Ramos (cell line): Measurements from ENCODE around the gene RNF14.

Experiments
- in situ Hi-C: fragments of 300-500 bp; cut with MboI; formaldehyde crosslinking; loops from one replicate; pipeline ENCODE4 v1.14.3; 2022; ENCODE audit warnings: low sequenced_read_pairs; ENCODE audit not compliant: unreplicated experiment

RNF14 gene

DNA sequence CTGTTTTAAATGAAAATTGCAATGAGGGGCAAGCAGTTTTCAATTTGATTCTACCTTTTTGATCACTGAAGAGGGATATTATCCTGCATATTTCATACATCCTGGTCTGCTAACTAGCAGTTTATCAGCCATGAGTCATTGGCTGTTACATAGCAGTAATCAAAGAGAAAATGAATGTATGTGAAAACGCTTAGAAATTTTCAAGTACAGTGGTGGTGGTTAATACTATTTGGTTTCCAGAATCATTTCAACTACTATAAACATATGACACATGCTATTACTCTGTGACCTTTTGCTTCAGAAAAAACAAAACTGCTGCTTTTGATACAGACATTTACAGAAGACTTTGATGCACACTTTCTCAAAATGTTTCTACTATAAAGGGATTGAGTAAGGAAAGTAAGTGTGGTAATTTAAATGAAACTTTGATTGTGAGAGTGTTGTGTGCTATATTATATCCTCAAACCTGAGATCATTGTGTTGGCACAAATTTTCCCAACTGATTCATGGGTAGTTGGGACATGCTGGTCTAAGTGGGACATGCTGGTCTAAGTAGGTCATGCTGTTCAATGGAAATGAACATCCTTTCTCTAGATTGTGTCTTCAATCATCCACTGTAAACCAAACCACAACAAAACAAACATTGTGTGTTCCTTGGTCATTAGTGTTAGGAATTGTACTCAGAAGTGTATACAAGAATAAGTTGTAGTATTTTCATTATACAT, 5.1 kb downstream of the RNF14 start:
- in situ Hi-C loops = no loop called here

DNA sequence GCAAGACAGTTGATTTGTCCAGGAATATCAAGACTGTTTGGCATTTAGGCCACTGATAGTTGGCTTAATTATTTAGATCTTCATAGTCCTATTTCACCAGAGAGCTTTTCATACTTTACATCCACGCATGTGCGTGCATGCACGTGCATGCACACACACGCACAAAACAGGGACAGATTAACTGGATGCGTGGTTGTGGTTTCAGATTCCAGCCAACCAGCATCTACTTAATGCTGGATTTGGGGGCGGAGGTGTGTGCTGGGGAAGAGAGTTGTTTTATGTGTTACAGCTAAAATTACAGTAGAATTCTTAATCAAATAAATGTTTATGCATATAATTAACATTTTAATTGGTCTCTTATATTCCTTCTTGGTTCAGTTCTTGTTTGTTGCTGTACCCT, 7.3 kb downstream of the RNF14 start:
- in situ Hi-C loops = no loop called here

DNA sequence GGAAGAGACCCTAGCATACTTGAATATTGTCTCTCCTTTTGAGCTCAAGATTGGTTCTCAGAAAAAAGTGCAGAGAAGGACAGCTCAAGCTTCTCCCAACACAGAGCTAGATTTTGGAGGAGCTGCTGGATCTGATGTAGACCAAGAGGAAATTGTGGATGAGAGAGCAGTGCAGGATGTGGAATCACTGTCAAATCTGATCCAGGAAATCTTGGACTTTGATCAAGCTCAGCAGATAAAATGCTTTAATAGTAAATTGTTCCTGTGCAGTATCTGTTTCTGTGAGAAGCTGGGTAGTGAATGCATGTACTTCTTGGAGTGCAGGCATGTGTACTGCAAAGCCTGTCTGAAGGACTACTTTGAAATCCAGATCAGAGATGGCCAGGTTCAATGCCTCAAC, 9.5 kb downstream of the RNF14 start:
- in situ Hi-C loops = no loop called here

DNA sequence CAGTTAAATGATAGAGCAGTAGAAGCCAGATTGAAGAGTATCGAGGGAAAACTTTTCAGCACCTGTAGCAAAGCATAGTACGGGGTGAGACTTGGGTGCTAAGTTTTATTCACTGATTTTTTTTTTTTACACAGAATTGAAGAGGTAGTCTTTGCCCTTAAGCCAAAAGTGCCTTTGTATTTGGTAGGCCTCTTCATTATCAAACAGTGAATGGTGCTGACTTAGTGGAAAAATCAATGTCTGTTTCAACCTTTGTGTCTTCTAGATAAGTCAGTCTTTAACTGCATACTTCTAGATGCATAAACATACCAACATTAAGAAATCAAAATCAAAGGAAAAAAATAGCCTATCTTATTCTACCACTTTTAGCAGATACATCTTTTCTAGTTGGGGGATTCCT, 13.7 kb downstream of the RNF14 start:
- in situ Hi-C loops = no loop called here

- in situ Hi-C loops = no loop called here
These were observed 17.2 kb downstream of the RNF14 start for GRCh38 chr5:141986072-141986471.

GRCh38 chr5:141989720-141990119, 20.8 kb downstream of the RNF14 start:
- in situ Hi-C loops = no loop called here

DNA sequence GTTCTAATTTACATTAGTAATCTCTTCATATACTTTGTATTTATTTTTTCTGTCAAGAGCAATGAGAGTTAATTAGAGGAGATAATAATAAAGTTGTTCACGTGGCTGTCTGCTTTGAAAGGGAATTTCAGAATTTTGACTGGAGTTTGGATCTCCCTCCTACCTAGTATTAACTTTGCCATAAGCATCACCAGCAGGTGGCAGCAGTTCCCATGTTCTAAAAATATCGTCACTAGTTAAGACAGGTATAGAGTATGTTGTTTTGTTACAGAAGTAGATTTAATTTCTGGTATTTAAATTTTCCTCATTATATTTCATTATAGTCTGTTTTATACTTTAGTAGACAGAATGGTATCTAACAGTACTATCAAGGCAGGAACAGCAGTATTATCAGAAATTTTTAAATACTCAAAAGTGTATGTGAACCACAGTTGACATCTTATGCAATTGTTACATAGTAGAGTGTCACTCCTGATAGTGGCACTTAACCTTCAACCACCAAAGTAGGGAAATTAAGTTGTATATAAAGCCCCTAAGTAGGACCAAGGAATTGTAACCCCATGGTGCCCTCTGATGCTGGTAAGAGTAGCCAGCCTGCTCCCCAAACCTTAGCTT, 23.6 kb downstream of the RNF14 start:
- in situ Hi-C loops = no loop called here

DNA sequence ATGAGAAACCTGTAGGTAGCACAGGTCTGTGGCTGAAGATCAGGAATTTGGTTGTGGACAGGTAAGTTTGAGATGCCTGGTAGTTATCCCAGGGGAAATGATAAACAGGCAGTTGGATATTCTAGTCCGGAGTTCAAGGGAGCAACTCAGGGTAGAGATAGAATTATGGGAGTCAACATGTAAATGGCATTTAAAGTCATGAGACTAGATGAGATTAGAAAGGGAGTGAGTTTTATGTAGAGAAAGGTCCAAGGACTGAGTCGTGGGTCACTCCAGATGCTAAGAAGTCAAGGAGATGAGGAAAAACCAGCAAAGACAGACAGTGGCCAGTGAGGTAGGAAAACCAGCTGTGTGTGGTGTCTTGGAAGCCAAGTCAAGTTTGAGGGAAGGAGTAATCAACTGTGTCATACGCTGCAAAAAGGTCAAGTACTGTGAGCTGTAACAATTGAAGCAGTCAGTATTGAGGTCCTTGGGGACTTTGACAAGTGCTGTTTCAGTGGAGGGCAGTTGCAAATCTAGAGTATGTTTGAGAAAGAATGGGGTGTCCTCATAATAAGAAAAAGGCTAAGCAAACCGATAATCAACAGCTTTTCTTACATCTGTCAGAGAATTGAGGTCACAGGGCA, 25.7 kb downstream of the RNF14 start:
- in situ Hi-C loops = no loop called here

DNA sequence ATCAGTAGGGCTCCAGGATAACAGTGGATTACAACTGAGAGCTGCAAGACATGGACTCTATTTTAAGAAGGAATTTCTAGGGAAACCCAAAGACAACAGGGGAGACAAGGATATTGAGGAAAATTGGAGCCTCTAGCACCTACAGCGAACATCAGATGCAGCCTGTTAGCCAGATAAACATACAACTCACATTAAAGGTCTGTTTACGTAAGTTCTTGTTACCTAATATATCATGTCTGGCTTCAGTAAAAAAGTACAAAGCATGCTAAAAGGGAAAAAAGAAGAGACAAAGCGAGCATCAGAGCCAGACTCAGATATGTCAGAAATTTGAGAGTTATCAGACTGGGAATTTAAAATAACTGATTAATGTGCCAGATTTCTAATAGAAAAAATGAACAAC, 26.8 kb downstream of the RNF14 start:
- in situ Hi-C loops = no loop called here

DNA sequence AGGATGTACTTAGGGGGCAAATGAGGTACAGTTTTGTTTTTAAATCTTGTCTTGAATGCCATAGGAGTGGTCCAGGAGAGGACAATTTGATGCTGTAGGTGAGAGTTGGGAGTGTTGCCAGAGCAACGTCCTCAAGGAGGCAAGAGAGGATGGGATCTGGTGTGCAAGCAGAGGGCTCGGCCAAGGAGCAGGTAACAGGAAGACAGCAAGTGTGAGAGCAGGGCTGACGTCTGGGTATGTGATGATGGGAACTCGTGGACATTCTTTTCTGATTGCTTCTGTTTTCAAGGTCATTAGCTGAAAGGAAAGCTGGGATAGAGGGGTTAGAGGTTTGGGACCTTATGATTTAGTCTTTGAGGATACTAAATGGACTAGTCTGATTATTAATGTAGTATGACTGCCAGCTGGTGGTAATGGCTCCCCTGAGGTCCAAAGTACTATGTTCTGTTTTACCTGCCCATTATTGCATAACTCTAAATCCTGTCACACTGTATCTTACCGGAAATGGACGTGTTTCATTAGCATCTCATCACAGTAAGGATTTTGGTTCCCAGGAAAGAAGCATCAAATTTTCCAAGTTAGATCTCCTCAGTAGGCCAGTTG, 28.6 kb downstream of the RNF14 start:
- in situ Hi-C loops = no loop called here

- in situ Hi-C loops = no loop called here
These were observed 31.3 kb downstream of the RNF14 start for GRCh38 chr5:142000173-142000572.

- in situ Hi-C loops = no loop called here
These were observed 32.0 kb downstream of the RNF14 start for GRCh38 chr5:142000704-142001484.

- in situ Hi-C loops = no loop called here
These were observed 34.4 kb downstream of the RNF14 start for GRCh38 chr5:142003266-142003800.

DNA sequence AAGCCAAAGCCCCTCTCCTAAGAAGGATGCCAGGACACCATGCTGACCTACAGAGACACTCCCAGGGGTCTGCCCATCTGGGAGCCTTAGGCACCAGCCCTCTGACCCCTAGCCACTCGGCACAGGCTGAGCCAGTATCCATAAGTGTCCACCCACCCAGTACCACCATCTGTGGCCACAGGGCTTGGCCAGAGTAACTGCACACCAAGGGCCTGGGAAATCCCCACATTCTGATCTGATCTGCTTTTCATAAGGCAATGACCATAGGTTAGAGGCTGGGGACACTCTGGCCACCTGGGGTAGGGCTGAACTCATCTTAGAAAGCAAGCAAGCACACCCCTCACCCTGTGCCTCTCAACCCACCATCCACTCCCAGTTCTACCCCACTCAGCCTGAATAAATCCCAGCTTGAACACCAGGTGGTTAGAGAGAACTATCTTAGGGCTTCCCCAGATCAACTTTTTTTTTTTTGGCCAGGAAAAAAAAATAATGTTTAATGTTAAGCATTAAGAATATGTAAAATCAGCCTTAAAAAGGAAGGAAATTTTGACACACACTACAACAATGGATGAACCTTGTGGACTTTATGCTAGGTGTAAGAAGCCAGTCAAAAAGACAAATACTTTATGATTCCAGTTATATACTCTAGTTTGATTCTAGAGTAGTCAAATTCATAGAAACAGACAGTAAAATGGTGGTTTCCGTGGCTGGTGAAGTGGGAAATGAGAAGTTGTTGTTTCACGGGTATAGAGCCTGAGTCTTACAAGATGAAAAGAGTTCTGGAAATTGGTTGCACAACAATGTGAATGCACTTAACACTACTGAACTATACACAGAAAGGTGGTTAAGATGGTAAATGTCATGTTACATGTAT, 37.7 kb downstream of the RNF14 start:
- in situ Hi-C loops = no loop called here

GRCh38 chr5:142007237-142007544, 38.3 kb downstream of the RNF14 start:
- in situ Hi-C loops = no loop called here

- in situ Hi-C loops = no loop called here
These were observed 39.9 kb downstream of the RNF14 start for GRCh38 chr5:142008813-142009212.

DNA sequence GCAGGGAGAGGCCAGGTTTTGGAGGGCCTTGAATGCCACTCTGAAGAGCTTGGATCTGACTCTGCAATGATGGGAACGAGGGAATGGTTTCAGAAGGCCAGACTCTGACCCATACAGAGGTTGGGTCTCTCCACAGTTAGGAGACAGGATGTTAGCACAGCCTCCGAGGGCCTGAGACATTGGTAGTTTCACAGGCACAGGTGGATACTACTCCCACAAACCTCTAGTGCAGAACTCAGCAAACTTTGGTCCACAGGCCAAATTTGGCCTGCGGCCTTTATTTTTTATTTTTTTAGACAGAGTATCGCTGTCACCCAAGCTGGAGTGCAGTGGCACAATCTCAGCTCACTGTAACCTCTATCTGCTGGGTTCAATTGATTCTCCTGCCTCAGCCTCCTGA, 41.0 kb downstream of the RNF14 start:
- in situ Hi-C loops = loop anchor here (5.0 kb wide), 1 partner anchor 132 kb away; no protein-coding TSS in a partner anchor

DNA sequence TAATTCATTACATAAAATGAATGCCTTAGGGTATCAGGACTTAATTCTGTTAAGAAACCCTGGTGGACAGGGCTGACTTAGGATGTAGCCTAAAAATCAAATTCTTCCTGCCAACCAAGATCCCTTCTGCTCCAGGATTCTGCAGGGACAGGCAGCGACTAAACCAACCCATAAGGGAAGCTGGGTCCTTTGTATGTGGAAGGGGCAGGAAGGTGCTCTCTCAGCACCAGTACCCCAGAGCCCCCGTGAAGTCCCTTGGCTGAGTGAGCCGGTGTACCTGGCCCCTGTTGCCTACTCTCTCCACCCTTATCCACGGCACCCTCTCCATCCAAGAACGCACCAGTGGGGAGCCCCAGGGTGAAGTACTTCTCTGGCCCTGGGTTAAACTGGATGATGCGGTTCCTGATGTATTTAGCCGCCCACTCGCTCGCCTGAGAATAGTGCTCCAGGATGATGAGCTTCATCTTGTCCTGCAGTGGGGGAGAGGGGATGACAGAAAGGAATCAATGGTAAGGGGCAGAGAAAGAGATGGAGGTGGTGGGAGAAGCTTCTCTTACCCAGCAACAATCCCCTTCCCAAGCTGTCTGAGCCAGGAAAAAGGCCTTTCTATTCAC, 42.8 kb downstream of the RNF14 start:
- in situ Hi-C loops = loop anchor here (5.0 kb wide), 1 partner anchor 131 kb away; no protein-coding TSS in a partner anchor
